HepG2 (cell line): Measurements from ENCODE around the gene ALB. TPM values are rescaled to one million over a fixed set of nuclear protein-coding genes. Genes with fewer than 3 reads are reported as not detected.
A peak's percentile ranks its signal among the peaks of the same experiment; 100 is the strongest.

Source experiments
- HDAC6 ChIP-seq: fragments of 200-600 bp; sonication (generic); IDR thresholded peaks from 2 replicates; pipeline ENCODE4 v1.7.0; 2017; ENCODE audit warnings: mild to moderate bottlenecking, antibody characterized with exemption, low read length, low read depth
- NCOA2 ChIP-seq: sonication (generic); formaldehyde crosslinking; IDR thresholded peaks from 2 replicates; pipeline ENCODE4 v1.8.0; 2022; ENCODE audit warnings: inconsistent platforms
- RORA ChIP-seq: sonication (generic); formaldehyde crosslinking; IDR thresholded peaks from 2 replicates; pipeline ENCODE4 v1.5.0; 2020; ENCODE audit warnings: mild to moderate bottlenecking, missing genetic modification reagents, moderate library complexity
- XBP1 ChIP-seq: sonication (generic); formaldehyde crosslinking; IDR thresholded peaks from 2 replicates; pipeline ENCODE4 v1.5.0; 2020; ENCODE audit warnings: missing genetic modification reagents
- ZBTB1 ChIP-seq: sonication (generic); formaldehyde crosslinking; IDR thresholded peaks from 2 replicates; pipeline ENCODE4 v1.4.0; 2020; ENCODE audit warnings: missing genetic modification reagents, borderline replicate concordance
- ZNF646 ChIP-seq: sonication (generic); formaldehyde crosslinking; IDR thresholded peaks from 2 replicates; pipeline ENCODE4 v1.9.0; 2021; ENCODE audit warnings: mild to moderate bottlenecking, missing genetic modification reagents
- ZNF709 ChIP-seq: sonication (generic); formaldehyde crosslinking; IDR thresholded peaks from 2 replicates; pipeline ENCODE4 v1.5.0; 2020; ENCODE audit warnings: mild to moderate bottlenecking, missing genetic modification reagents
- ZNF766 ChIP-seq: sonication (generic); formaldehyde crosslinking; IDR thresholded peaks from 2 replicates; pipeline ENCODE4 v1.5.0; 2020; ENCODE audit warnings: missing genetic modification reagents, borderline replicate concordance
- polyA plus RNA-seq, 8 experiments: library from polyadenylated mRNA; depleted of rRNA in 3 of 8; stranded (reverse) in 7 of 8; unstranded in 1 of 8; fragments of >200 nt; fragmentation: Illumina TruSeq in 4 of 8; extraction: Trizol in 4 of 8; gene quantifications; 2 replicates each; pipeline versions ENCODE4 v1.2.1 to v1.2.3, GENCODE V29; 2011 to 2016; ENCODE audit warnings: low read depth in 4 of 8, missing spikeins in 1 of 8, mixed read lengths in 1 of 8; ENCODE audit not compliant: insufficient read depth in 1 of 8
- total RNA-seq, 5 experiments: library from RNA; depleted of rRNA; stranded (reverse); fragments of >200 nt; fragmentation: Illumina TruSeq; extraction: Trizol; gene quantifications; 2 replicates each; pipeline ENCODE4 v1.2.3, GENCODE V29; 2016; ENCODE audit warnings: low read depth in 1 of 5
- TF ChIP-seq, protein P1 (sequence below): sonication (generic); formaldehyde crosslinking; IDR thresholded peaks from one replicate; pipeline ENCODE4 v1.5.1; 2020; ENCODE audit warnings: mild to moderate bottlenecking, missing genetic modification reagents; ENCODE audit errors: not compliant biosample characterization
- TF ChIP-seq, protein P2 (sequence below): sonication (generic); formaldehyde crosslinking; IDR thresholded peaks from 2 replicates; pipeline ENCODE4 v1.8.0; 2022; ENCODE audit warnings: low read depth, missing genetic modification reagents

ALB gene
- total and polyA plus RNA-seq, 2 of the 13 experiments (the other 11 are each of a cell fraction or from before 2014, with no cell fraction given), result 22,259 to 22,625 TPM

DNA sequence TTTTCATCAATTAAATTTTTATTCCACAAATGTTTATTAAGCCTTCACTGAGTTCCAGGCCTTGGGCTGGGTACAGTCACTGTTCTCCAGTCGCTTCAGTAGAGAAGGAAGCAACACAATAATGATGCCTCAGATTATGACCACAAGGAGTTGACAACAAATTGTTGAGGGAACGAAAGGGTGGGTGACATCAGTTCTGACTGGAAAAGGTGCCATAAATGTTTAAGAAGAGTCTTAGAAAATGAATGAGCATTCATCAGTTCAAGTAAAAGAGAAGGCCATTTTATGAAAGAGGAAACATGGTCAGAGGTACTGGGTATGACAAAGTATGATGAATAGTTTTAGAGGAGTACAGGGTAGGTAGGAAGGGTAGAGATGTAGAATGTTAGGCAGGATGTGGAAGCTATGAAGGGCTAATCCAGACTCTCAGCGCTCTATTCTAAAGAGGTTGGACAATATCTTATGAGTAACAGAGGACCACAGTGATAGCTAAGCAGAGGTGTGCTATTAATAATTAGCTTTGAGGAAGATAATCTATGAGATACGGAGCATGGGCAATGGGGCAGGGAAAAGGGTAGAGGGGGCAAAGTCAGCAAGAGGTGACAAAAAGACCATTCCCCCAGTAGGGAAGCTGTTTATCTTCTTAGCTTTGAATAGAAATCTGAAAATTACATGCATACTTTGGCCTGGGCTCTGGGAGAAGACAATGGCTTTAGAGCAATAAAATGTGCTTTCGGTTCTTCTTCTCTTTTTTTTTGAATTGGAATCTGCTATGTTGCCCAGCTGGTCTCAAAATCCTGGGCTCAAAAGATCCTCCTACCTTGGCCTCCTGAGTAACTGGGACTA lies 52.3 kb downstream of the ALB start (continued):
- TF ChIP-seq, protein P1, sequence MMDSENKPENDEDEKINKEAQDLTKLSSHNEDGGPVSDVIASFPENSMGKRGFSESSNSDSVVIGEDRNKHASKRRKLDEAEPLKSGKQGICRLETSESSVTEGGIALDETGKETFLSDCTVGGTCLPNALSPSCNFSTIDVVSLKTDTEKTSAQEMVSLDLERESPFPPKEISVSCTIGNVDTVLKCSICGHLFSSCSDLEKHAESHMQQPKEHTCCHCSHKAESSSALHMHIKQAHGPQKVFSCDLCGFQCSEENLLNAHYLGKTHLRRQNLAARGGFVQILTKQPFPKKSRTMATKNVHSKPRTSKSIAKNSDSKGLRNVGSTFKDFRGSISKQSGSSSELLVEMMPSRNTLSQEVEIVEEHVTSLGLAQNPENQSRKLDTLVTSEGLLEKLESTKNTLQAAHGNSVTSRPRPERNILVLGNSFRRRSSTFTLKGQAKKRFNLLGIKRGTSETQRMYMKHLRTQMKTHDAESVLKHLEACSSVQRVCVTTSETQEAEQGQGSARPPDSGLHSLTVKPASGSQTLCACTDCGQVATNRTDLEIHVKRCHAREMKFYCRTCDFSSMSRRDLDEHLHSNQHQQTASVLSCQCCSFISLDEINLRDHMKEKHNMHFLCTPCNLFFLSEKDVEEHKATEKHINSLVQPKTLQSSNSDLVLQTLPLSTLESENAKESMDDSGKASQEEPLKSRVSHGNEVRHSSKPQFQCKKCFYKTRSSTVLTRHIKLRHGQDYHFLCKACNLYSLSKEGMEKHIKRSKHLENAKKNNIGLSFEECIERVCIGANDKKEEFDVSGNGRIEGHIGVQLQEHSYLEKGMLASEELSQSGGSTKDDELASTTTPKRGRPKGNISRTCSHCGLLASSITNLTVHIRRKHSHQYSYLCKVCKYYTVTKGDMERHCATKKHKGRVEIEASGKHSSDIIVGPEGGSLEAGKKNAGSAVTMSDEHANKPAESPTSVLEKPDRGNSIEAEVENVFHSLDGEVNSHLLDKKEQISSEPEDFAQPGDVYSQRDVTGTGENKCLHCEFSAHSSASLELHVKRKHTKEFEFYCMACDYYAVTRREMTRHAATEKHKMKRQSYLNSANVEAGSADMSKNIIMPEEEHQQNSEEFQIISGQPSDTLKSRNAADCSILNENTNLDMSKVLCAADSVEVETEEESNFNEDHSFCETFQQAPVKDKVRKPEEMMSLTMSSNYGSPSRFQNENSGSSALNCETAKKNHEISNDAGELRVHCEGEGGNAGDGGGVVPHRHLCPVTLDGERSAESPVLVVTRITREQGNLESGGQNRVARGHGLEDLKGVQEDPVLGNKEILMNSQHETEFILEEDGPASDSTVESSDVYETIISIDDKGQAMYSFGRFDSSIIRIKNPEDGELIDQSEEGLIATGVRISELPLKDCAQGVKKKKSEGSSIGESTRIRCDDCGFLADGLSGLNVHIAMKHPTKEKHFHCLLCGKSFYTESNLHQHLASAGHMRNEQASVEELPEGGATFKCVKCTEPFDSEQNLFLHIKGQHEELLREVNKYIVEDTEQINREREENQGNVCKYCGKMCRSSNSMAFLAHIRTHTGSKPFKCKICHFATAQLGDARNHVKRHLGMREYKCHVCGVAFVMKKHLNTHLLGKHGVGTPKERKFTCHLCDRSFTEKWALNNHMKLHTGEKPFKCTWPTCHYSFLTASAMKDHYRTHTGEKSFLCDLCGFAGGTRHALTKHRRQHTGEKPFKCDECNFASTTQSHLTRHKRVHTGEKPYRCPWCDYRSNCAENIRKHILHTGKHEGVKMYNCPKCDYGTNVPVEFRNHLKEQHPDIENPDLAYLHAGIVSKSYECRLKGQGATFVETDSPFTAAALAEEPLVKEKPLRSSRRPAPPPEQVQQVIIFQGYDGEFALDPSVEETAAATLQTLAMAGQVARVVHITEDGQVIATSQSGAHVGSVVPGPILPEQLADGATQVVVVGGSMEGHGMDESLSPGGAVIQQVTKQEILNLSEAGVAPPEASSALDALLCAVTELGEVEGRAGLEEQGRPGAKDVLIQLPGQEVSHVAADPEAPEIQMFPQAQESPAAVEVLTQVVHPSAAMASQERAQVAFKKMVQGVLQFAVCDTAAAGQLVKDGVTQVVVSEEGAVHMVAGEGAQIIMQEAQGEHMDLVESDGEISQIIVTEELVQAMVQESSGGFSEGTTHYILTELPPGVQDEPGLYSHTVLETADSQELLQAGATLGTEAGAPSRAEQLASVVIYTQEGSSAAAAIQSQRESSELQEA (CRISPR knock-in tag), result no peak
- TF ChIP-seq ZNF646 (CRISPR knock-in tag) (no peak), NCOA2 (CRISPR knock-in tag) (0 out of 2 replicates have a peak, but pooled peaks have one; percentile 6), ZBTB1 (CRISPR knock-in tag) (no peak), ZNF766 (CRISPR knock-in tag) (no peak), XBP1 (no peak), HDAC6 (no peak), RORA (no peak), ZNF709 (no peak)
- TF ChIP-seq, protein P2, sequence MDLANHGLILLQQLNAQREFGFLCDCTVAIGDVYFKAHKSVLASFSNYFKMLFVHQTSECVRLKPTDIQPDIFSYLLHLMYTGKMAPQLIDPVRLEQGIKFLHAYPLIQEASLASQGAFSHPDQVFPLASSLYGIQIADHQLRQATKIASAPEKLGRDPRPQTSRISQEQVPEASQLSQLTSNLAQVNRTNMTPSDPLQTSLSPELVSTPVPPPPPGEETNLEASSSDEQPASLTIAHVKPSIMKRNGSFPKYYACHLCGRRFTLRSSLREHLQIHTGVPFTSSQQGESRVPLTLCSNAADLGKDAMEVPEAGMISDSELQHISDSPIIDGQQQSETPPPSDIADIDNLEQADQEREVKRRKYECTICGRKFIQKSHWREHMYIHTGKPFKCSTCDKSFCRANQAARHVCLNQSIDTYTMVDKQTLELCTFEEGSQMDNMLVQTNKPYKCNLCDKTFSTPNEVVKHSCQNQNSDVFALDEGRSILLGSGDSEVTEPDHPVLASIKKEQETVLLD (CRISPR knock-in tag), result no peak
